ENCODE data around the gene KRT76.
"Not testable (repeated sequence)": the region's sequence is repeated elsewhere in the genome, so short reads cannot be mapped to it uniquely, and the experiment has no call there.

Gene KRT76

GRCh38 chr12:52796429-52796794 lies 19.3 kb upstream of the KRT76 start:
- no peak for DNase-seq

- no peak for DNase-seq
Observed at GRCh38 chr12:52795694-52796428, 18.7 kb upstream of the KRT76 start, which contains the start of gene KRT3. KRT3 (minus strand) TSS chr12:52796117; CDS start chr12:52796042, 75 bp downstream.

GRCh38 chr12:52795332-52795674 lies 18.2 kb upstream of the KRT76 start:
- DNase-seq: not testable (repeated sequence)

- no peak for DNase-seq
Observed at GRCh38 chr12:52794479-52795331, 17.6 kb upstream of the KRT76 start.

- no peak for DNase-seq
Observed at GRCh38 chr12:52792185-52793029, 15.3 kb upstream of the KRT76 start.

- no peak for DNase-seq
Observed at GRCh38 chr12:52791271-52792184, 14.4 kb upstream of the KRT76 start.

- DNase-seq: no peak
Observed at GRCh38 chr12:52790427-52791270, 13.5 kb upstream of the KRT76 start.

- DNase-seq: no peak
Observed at GRCh38 chr12:52789637-52790426, 12.7 kb upstream of the KRT76 start.

GRCh38 chr12:52788876-52789636 lies 11.9 kb upstream of the KRT76 start:
- DNase-seq: no peak

GRCh38 chr12:52788192-52788875 lies 11.2 kb upstream of the KRT76 start:
- no peak for DNase-seq

- no peak for DNase-seq
Observed at GRCh38 chr12:52787324-52788191, 10.4 kb upstream of the KRT76 start.

- no peak for DNase-seq
Observed at GRCh38 chr12:52784909-52785308, 7.8 kb upstream of the KRT76 start.

GRCh38 chr12:52783563-52784316 lies 6.6 kb upstream of the KRT76 start:
- DNase-seq: no peak

- DNase-seq: no peak
Observed at GRCh38 chr12:52782502-52782901, 5.4 kb upstream of the KRT76 start.

- no peak for DNase-seq
Observed at GRCh38 chr12:52781399-52782082, 4.4 kb upstream of the KRT76 start.

GRCh38 chr12:52779914-52780313 lies 2.8 kb upstream of the KRT76 start:
- no peak for DNase-seq

- DNase-seq: no peak
Observed at GRCh38 chr12:52778833-52779232, 1.7 kb upstream of the KRT76 start.
